Right lobe of liver (tissue), 4 donors: ENCODE data around the gene HCN1.

Experiments
- POLR2A ChIP-seq: fragments of 450-650 bp; IDR thresholded peaks from one replicate; pipeline ENCODE4 v1.6.1; 2017; ENCODE audit warnings: antibody characterized with exemption, mild to moderate bottlenecking
- TF ChIP-seq, protein P1 (sequence below), 4 donors: fragments of 200-600 bp in 3 of 4; fragments of 450-650 bp in 1 of 4; IDR thresholded peaks; one replicate each; pipeline versions ENCODE4 v1.5.1 to v1.8.0; 2016 to 2022; ENCODE audit warnings: antibody characterized with exemption in 4 of 4, mild to moderate bottlenecking in 2 of 4
- donor health status: DM: no; HTN: no; CAD: no.
- donor health status: DM: no; HTN: no; CAD: no.
- donor health status: DM: no; HTN: yes; CAD: no.

- no peak for TF ChIP-seq POLR2A
- TF ChIP-seq, protein P1, sequence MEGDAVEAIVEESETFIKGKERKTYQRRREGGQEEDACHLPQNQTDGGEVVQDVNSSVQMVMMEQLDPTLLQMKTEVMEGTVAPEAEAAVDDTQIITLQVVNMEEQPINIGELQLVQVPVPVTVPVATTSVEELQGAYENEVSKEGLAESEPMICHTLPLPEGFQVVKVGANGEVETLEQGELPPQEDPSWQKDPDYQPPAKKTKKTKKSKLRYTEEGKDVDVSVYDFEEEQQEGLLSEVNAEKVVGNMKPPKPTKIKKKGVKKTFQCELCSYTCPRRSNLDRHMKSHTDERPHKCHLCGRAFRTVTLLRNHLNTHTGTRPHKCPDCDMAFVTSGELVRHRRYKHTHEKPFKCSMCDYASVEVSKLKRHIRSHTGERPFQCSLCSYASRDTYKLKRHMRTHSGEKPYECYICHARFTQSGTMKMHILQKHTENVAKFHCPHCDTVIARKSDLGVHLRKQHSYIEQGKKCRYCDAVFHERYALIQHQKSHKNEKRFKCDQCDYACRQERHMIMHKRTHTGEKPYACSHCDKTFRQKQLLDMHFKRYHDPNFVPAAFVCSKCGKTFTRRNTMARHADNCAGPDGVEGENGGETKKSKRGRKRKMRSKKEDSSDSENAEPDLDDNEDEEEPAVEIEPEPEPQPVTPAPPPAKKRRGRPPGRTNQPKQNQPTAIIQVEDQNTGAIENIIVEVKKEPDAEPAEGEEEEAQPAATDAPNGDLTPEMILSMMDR (IDR thresholded peaks at IDR 0.05), result no peak
Measured at GRCh38 chr5:45725537-45725936, 29.4 kb upstream of the HCN1 start.
